GM23338 (cell line): ENCODE data around the gene FIGN. TPM values are rescaled to one million over a fixed set of nuclear protein-coding genes. Genes with fewer than 3 reads are reported as not detected.

ENCODE experiments used
- ATAC-seq: fragments of 200-7000 bp; cut with Tn5 transposase; 3 replicates; pipeline ENCODE4 v1.9.1; 2020
- DNase-seq: peaks from one replicate; pipeline ENCODE4 v3.0.0-alpha.2; 2015; ENCODE audit warnings: low spot score
- H2AFZ ChIP-seq: fragments of 200-600 bp; sonication (generic); 2 replicates; pipeline ENCODE4 v1.8.0; 2016; ENCODE audit warnings: antibody characterized with exemption, mild to moderate bottlenecking, moderate library complexity
- H3F3A ChIP-seq: fragments of 200-600 bp; sonication (generic); replicated peaks from 2 replicates; pipeline ENCODE4 v1.8.0; 2017; ENCODE audit warnings: antibody characterized with exemption, mixed run types, low read depth
- H3K27ac ChIP-seq: fragments of 200-600 bp; sonication (generic); 2 replicates; pipeline ENCODE4 v1.6.1; 2016; ENCODE audit warnings: low read depth
- H3K27me3 ChIP-seq: fragments of 200-600 bp; sonication (generic); 2 replicates; pipeline ENCODE4 v1.8.0; 2016; ENCODE audit warnings: mild to moderate bottlenecking, mixed run types, moderate library complexity; ENCODE audit not compliant: insufficient read depth
- H3K36me3 ChIP-seq: fragments of 200-600 bp; sonication (generic); 2 replicates; pipeline ENCODE4 v1.8.0; 2016; ENCODE audit warnings: mild to moderate bottlenecking; ENCODE audit not compliant: insufficient read depth
- H3K4me1 ChIP-seq: fragments of 200-600 bp; sonication (generic); 2 replicates; pipeline ENCODE4 v1.8.0; 2016; ENCODE audit warnings: mild to moderate bottlenecking, moderate library complexity; ENCODE audit not compliant: insufficient read depth
- H3K4me2 ChIP-seq: fragments of 200-600 bp; sonication (generic); 2 replicates; pipeline ENCODE4 v1.7.1; 2017; ENCODE audit warnings: mixed run types
- H3K4me3 ChIP-seq: fragments of 200-600 bp; sonication (generic); 2 replicates; pipeline ENCODE4 v1.6.1; 2016; ENCODE audit warnings: mixed run types
- H3K79me2 ChIP-seq: fragments of 200-600 bp; sonication (generic); replicated peaks from 2 replicates; pipeline ENCODE4 v1.8.0; 2017; ENCODE audit warnings: mild to moderate bottlenecking; ENCODE audit not compliant: insufficient read depth
- H3K9me2 ChIP-seq: fragments of 200-600 bp; sonication (generic); 2 replicates; pipeline ENCODE4 v1.8.0; 2017; ENCODE audit not compliant: insufficient read depth
- H4K20me1 ChIP-seq: fragments of 200-600 bp; sonication (generic); replicated peaks from 2 replicates; pipeline ENCODE4 v1.8.0; 2017; ENCODE audit warnings: mild to moderate bottlenecking; ENCODE audit not compliant: insufficient read depth
- H3K27ac Mint-ChIP-seq: 2 replicates; pipeline ENCODE4 v1.8.0; 2020; ENCODE audit warnings: inconsistent platforms, mild to moderate bottlenecking, moderate library complexity, mixed read lengths
- H3K27me3 Mint-ChIP-seq: 3 replicates; pipeline ENCODE4 v1.8.0; 2022; ENCODE audit warnings: low read depth, mild to moderate bottlenecking, moderate library complexity, mixed read lengths, inconsistent platforms; ENCODE audit not compliant: insufficient read depth, poor library complexity
- H3K36me3 Mint-ChIP-seq: 3 replicates; pipeline ENCODE4 v1.8.0; 2021; ENCODE audit warnings: low read depth, mild to moderate bottlenecking, inconsistent platforms, moderate library complexity, mixed read lengths
- H3K4me1 Mint-ChIP-seq: 3 replicates; pipeline ENCODE4 v1.8.0; 2020; ENCODE audit warnings: mild to moderate bottlenecking, inconsistent platforms, mixed read lengths
- H3K4me3 Mint-ChIP-seq: 3 replicates; pipeline ENCODE4 v1.8.0; 2021; ENCODE audit warnings: moderate library complexity, mild to moderate bottlenecking, inconsistent platforms, mixed read lengths
- H3K9me3 Mint-ChIP-seq: 3 replicates; pipeline ENCODE4 v1.8.0; 2020; ENCODE audit warnings: moderate library complexity, mild to moderate bottlenecking, inconsistent platforms, mixed read lengths
- CREB1 ChIP-seq: fragments of 250-450 bp; sonication (Bioruptor Pico); IDR thresholded peaks from 2 replicates; pipeline ENCODE4 v1.5.0; 2020; ENCODE audit warnings: low read depth, mild to moderate bottlenecking, moderate library complexity
- EZH2 ChIP-seq: fragments of 200-600 bp; sonication (generic); IDR thresholded peaks from one replicate; pipeline ENCODE4 v1.8.0; 2017; ENCODE audit warnings: antibody characterized with exemption, mild to moderate bottlenecking, low read depth; ENCODE audit not compliant: unreplicated experiment
- EZH2phosphoT487 ChIP-seq: fragments of 200-600 bp; sonication (generic); IDR thresholded peaks from one replicate; pipeline ENCODE4 v1.8.1; 2018; ENCODE audit warnings: antibody characterized with exemption; ENCODE audit not compliant: unreplicated experiment
- JUNB ChIP-seq: IDR thresholded peaks from one replicate; pipeline ENCODE4 v1.6.1; 2016; ENCODE audit warnings: antibody characterized with exemption; ENCODE audit not compliant: unreplicated experiment
- NANOG ChIP-seq: IDR thresholded peaks from 2 replicates; pipeline ENCODE4 v1.6.1; 2016; ENCODE audit warnings: antibody characterized with exemption, borderline replicate concordance
- POLR2AphosphoS5 ChIP-seq: IDR thresholded peaks from 2 replicates; pipeline ENCODE4 v1.6.1; 2016; ENCODE audit warnings: antibody characterized with exemption, low read depth
- STAT1 ChIP-seq: IDR thresholded peaks from one replicate; pipeline ENCODE4 v1.6.1; 2016; ENCODE audit warnings: antibody characterized with exemption; ENCODE audit not compliant: unreplicated experiment
- ZNF114 ChIP-seq: fragments of 250-450 bp; sonication (Bioruptor Pico); IDR thresholded peaks from 2 replicates; pipeline ENCODE4 v1.5.0; 2020; ENCODE audit warnings: mild to moderate bottlenecking, moderate library complexity
- ZNF331 ChIP-seq: fragments of 250-450 bp; sonication (Bioruptor Pico); IDR thresholded peaks from 2 replicates; pipeline ENCODE4 v1.5.0; 2020; ENCODE audit warnings: low read depth, mild to moderate bottlenecking, moderate library complexity
- polyA plus RNA-seq: library from polyadenylated mRNA; unstranded; fragments of >200 nt; fragmentation: Nextera tagmentation; extraction: Ambion mirVana; gene quantifications from 2 replicates; pipeline ENCODE4 v1.2.1, GENCODE V29; 2016
- total RNA-seq: library from RNA; depleted of rRNA; stranded (reverse); fragments of >200 nt; shearing (Covaris generic); gene quantifications from 2 replicates; pipeline ENCODE4 v1.2.3, GENCODE V29; 2014
- TF ChIP-seq, protein P1 (sequence below): IDR thresholded peaks from one replicate; pipeline ENCODE4 v1.6.1; 2018; ENCODE audit warnings: antibody characterized with exemption; ENCODE audit not compliant: unreplicated experiment
- TF ChIP-seq, protein P2 (sequence below), 2 experiments: fragments of 200-600 bp in 1 of 2; sonication (generic) in 1 of 2; conservative IDR thresholded peaks; 2 replicates each; pipeline versions ENCODE4 v1.5.1 to v1.6.1; 2016 to 2017; ENCODE audit warnings: antibody characterized with exemption in 2 of 2, low read depth in 2 of 2, mild to moderate bottlenecking in 2 of 2, moderate library complexity in 1 of 2
- TF ChIP-seq, protein P3 (sequence below): IDR thresholded peaks from 2 replicates; pipeline ENCODE4 v1.6.1; 2016; ENCODE audit warnings: antibody characterized with exemption
- TF ChIP-seq, protein P4 (sequence below): fragments of 250-450 bp; sonication (Bioruptor Pico); IDR thresholded peaks from 2 replicates; pipeline ENCODE4 v1.5.0; 2020; ENCODE audit warnings: mild to moderate bottlenecking, moderate library complexity

FIGN gene
- total and polyA plus RNA-seq, 2 experiments from 2014 or later: 17.2 to 23.6 TPM

DNA sequence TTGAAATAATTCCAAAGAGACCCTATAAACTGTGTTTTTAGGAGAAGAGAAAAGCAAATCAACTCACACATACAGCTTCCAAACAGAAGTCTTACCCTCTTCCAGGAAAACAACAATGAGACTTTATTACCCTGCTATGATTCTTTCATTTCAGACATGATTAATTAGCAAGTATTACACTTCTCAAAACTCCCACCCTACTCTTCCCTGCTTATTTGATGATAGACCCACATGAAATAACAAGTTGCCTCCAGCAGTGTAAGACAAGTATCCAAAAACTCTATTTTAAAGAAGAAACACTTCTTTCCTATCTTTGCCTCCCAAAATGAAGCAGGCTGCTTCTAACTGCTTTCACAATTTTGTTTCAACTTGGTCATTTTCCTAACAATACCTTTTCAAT is 4.1 kb downstream of the FIGN start:
- peaks cover 35% of the 10 kb centered on the region for H3K4me1 ChIP-seq
- TF ChIP-seq, protein P1, sequence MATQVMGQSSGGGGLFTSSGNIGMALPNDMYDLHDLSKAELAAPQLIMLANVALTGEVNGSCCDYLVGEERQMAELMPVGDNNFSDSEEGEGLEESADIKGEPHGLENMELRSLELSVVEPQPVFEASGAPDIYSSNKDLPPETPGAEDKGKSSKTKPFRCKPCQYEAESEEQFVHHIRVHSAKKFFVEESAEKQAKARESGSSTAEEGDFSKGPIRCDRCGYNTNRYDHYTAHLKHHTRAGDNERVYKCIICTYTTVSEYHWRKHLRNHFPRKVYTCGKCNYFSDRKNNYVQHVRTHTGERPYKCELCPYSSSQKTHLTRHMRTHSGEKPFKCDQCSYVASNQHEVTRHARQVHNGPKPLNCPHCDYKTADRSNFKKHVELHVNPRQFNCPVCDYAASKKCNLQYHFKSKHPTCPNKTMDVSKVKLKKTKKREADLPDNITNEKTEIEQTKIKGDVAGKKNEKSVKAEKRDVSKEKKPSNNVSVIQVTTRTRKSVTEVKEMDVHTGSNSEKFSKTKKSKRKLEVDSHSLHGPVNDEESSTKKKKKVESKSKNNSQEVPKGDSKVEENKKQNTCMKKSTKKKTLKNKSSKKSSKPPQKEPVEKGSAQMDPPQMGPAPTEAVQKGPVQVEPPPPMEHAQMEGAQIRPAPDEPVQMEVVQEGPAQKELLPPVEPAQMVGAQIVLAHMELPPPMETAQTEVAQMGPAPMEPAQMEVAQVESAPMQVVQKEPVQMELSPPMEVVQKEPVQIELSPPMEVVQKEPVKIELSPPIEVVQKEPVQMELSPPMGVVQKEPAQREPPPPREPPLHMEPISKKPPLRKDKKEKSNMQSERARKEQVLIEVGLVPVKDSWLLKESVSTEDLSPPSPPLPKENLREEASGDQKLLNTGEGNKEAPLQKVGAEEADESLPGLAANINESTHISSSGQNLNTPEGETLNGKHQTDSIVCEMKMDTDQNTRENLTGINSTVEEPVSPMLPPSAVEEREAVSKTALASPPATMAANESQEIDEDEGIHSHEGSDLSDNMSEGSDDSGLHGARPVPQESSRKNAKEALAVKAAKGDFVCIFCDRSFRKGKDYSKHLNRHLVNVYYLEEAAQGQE: no peak
- TF ChIP-seq POLR2AphosphoS5 (no peak), ZNF114 (CRISPR knock-in tag) (no peak), EZH2phosphoT487 (no peak), ZNF331 (no peak), JUNB (no peak), CREB1 (no peak), STAT1 (no peak), NANOG (no peak), EZH2 (no peak)
- TF ChIP-seq, protein P2, sequence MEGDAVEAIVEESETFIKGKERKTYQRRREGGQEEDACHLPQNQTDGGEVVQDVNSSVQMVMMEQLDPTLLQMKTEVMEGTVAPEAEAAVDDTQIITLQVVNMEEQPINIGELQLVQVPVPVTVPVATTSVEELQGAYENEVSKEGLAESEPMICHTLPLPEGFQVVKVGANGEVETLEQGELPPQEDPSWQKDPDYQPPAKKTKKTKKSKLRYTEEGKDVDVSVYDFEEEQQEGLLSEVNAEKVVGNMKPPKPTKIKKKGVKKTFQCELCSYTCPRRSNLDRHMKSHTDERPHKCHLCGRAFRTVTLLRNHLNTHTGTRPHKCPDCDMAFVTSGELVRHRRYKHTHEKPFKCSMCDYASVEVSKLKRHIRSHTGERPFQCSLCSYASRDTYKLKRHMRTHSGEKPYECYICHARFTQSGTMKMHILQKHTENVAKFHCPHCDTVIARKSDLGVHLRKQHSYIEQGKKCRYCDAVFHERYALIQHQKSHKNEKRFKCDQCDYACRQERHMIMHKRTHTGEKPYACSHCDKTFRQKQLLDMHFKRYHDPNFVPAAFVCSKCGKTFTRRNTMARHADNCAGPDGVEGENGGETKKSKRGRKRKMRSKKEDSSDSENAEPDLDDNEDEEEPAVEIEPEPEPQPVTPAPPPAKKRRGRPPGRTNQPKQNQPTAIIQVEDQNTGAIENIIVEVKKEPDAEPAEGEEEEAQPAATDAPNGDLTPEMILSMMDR (conservative IDR thresholded peaks at IDR 0.05; ENCODE audit: low read depth in 2 of 2): no peak
- TF ChIP-seq, protein P3, sequence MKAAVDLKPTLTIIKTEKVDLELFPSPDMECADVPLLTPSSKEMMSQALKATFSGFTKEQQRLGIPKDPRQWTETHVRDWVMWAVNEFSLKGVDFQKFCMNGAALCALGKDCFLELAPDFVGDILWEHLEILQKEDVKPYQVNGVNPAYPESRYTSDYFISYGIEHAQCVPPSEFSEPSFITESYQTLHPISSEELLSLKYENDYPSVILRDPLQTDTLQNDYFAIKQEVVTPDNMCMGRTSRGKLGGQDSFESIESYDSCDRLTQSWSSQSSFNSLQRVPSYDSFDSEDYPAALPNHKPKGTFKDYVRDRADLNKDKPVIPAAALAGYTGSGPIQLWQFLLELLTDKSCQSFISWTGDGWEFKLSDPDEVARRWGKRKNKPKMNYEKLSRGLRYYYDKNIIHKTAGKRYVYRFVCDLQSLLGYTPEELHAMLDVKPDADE: no peak
- TF ChIP-seq, protein P4, sequence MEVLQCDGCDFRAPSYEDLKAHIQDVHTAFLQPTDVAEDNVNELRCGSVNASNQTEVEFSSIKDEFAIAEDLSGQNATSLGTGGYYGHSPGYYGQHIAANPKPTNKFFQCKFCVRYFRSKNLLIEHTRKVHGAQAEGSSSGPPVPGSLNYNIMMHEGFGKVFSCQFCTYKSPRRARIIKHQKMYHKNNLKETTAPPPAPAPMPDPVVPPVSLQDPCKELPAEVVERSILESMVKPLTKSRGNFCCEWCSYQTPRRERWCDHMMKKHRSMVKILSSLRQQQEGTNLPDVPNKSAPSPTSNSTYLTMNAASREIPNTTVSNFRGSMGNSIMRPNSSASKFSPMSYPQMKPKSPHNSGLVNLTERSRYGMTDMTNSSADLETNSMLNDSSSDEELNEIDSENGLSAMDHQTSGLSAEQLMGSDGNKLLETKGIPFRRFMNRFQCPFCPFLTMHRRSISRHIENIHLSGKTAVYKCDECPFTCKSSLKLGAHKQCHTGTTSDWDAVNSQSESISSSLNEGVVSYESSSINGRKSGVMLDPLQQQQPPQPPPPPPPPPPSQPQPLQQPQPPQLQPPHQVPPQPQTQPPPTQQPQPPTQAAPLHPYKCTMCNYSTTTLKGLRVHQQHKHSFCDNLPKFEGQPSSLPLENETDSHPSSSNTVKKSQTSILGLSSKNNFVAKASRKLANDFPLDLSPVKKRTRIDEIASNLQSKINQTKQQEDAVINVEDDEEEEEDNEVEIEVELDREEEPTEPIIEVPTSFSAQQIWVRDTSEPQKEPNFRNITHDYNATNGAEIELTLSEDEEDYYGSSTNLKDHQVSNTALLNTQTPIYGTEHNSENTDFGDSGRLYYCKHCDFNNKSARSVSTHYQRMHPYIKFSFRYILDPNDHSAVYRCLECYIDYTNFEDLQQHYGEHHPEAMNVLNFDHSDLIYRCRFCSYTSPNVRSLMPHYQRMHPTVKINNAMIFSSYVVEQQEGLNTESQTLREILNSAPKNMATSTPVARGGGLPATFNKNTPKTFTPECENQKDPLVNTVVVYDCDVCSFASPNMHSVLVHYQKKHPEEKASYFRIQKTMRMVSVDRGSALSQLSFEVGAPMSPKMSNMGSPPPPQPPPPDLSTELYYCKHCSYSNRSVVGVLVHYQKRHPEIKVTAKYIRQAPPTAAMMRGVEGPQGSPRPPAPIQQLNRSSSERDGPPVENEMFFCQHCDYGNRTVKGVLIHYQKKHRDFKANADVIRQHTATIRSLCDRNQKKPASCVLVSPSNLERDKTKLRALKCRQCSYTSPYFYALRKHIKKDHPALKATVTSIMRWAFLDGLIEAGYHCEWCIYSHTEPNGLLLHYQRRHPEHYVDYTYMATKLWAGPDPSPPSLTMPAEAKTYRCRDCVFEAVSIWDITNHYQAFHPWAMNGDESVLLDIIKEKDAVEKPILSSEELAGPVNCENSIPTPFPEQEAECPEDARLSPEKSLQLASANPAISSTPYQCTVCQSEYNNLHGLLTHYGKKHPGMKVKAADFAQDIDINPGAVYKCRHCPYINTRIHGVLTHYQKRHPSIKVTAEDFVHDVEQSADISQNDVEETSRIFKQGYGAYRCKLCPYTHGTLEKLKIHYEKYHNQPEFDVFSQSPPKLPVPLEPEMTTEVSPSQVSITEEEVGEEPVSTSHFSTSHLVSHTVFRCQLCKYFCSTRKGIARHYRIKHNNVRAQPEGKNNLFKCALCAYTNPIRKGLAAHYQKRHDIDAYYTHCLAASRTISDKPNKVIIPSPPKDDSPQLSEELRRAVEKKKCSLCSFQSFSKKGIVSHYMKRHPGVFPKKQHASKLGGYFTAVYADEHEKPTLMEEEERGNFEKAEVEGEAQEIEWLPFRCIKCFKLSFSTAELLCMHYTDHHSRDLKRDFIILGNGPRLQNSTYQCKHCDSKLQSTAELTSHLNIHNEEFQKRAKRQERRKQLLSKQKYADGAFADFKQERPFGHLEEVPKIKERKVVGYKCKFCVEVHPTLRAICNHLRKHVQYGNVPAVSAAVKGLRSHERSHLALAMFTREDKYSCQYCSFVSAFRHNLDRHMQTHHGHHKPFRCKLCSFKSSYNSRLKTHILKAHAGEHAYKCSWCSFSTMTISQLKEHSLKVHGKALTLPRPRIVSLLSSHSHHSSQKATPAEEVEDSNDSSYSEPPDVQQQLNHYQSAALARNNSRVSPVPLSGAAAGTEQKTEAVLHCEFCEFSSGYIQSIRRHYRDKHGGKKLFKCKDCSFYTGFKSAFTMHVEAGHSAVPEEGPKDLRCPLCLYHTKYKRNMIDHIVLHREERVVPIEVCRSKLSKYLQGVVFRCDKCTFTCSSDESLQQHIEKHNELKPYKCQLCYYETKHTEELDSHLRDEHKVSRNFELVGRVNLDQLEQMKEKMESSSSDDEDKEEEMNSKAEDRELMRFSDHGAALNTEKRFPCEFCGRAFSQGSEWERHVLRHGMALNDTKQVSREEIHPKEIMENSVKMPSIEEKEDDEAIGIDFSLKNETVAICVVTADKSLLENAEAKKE (CRISPR knock-in tag): no peak
- Mint-ChIP-seq H3K27me3 (peaks cover 3% of the 10 kb centered on the region), H3K4me1 (peaks cover 43% of the 10 kb centered on the region), H3K27ac (peak overlapping the region; percentile 66), H3K36me3 (no peaks in the 10 kb centered on the region), H3K4me3 (no peak overlapping the region), H3K9me3 (no peaks in the 10 kb centered on the region)
- H3K4me3 ChIP-seq: no peak overlapping the region
- peak overlapping the region; percentile 33 for H3K4me2 ChIP-seq
- H3K36me3 ChIP-seq: no peaks in the 10 kb centered on the region
- H4K20me1 ChIP-seq: no peaks in the 10 kb centered on the region
- DNase-seq (no peak), ATAC-seq (no peak)
- peaks cover 88% of the 10 kb centered on the region for H3K79me2 ChIP-seq
- H3K27ac ChIP-seq: no peak overlapping the region
- H3F3A ChIP-seq: no peaks in the 10 kb centered on the region
- no peak overlapping the region for H2AFZ ChIP-seq
- no peaks in the 10 kb centered on the region for H3K9me2 ChIP-seq
- H3K27me3 ChIP-seq: no peaks in the 10 kb centered on the region
